HL-60 (cell line): ENCODE measurements around the gene HOXD13.

Experiments
- DNase-seq, 2 experiments: peaks; one replicate each; pipeline ENCODE4 v3.0.0-alpha.2; 2010 to 2020; ENCODE audit warnings: low read depth in 1 of 2, low spot score in 1 of 2
- H3K27ac ChIP-seq: fragments of 250-450 bp; sonication (Bioruptor Pico); replicated peaks from 2 replicates; pipeline ENCODE4 v1.5.1; 2020; ENCODE audit warnings: mild to moderate bottlenecking, moderate library complexity
- H3K27me3 ChIP-seq: fragments of 250-450 bp; sonication (Bioruptor Pico); 2 replicates; pipeline ENCODE4 v1.5.1; 2021; ENCODE audit warnings: mild to moderate bottlenecking, moderate library complexity; ENCODE audit not compliant: insufficient read depth, poor library complexity, severe bottlenecking
- H3K4me3 ChIP-seq: replicated peaks from 2 replicates; pipeline ENCODE4 v1.5.1; 2011; ENCODE audit warnings: mild to moderate bottlenecking, control low read depth, low read length; ENCODE audit not compliant: insufficient read depth
- CTCF ChIP-seq: IDR thresholded peaks from one replicate; pipeline ENCODE4 v1.5.1; 2011; ENCODE audit warnings: low read length, control low read depth, inconsistent platforms; ENCODE audit not compliant: insufficient read depth
- GABPA ChIP-seq: IDR thresholded peaks from 2 replicates; pipeline ENCODE4 v1.6.1; 2012; ENCODE audit warnings: low read depth
- POLR2AphosphoS5 ChIP-seq: IDR thresholded peaks from 2 replicates; pipeline ENCODE4 v1.6.1; 2012; ENCODE audit warnings: low read depth
- REST ChIP-seq: IDR thresholded peaks from 2 replicates; pipeline ENCODE4 v1.6.1; 2012; ENCODE audit warnings: low read depth; ENCODE audit not compliant: insufficient replicate concordance
- SPI1 ChIP-seq: IDR thresholded peaks from 2 replicates; pipeline ENCODE4 v1.6.1; 2012; ENCODE audit warnings: low read depth, mild to moderate bottlenecking, borderline replicate concordance

HOXD13 gene

GRCh38 chr2:176096986-176097819 is 4.7 kb downstream of the HOXD13 start:
- Histone ChIP-seq H3K27ac (no peak overlapping the region), H3K4me3 (peak overlapping the region; percentile 50), H3K27me3 (peaks cover 76% of the 10 kb centered on the region)
- DNase-seq = peak in 1 of 2 experiments; percentile 72
- peak; percentile 92 for TF ChIP-seq CTCF
- TF ChIP-seq POLR2AphosphoS5 = no peak
- TF ChIP-seq SPI1 = 0 out of 2 replicates have a peak, but pooled peaks have one; percentile 4
- TF ChIP-seq REST = no peak
- TF ChIP-seq GABPA = no peak

- H3K27me3 ChIP-seq = peaks cover 83% of the 10 kb centered on the region
Observed at GRCh38 chr2:176097820-176098365, 5.4 kb downstream of the HOXD13 start.

More at GRCh38 chr2:176097820-176098365, 5.4 kb downstream of the HOXD13 start:
- TF ChIP-seq REST (no peak), GABPA (no peak), POLR2AphosphoS5 (no peak), CTCF (no peak), SPI1 (no peak)
- no peak overlapping the region for H3K27ac ChIP-seq
- no peak for DNase-seq
- no peak overlapping the region for H3K4me3 ChIP-seq
